Measurements from ENCODE around the gene HOXD13.

Gene HOXD13

GRCh38 chr2:176140513-176141317 is 48.2 kb downstream of the HOXD13 start:
- POLR2A ChIA-PET: interaction anchor here (0.9 to 1.5 kb wide), 5 partner anchors 9 to 422 kb away, joined by 3 to 6 read pairs (median 4); partner anchors contain the start of gene MTX2
- peak overlapping the region; percentile 60; the same call in 1 of the 2 replicates for H3K27ac ChIP-seq (ENCODE audit: extremely low read depth, low read depth, low read length)
- H3K4me3 ChIP-seq (ENCODE audit: low read depth, low read length): peak overlapping the region; percentile 55
- peaks cover 8% of the 10 kb centered on the region; the same call in 1 of the 2 replicates for H3K4me1 ChIP-seq (ENCODE audit: control insufficient read depth, insufficient read depth, low read length)
- CTCF ChIA-PET: interaction anchor here (0.5 to 7.5 kb wide), 71 partner anchors 9 to 1760 kb away, joined by 3 to 104 read pairs (median 4); partner anchors contain the start of genes HOXD4 and MTX2
- H3K9me3 ChIP-seq (ENCODE audit: control insufficient read depth, insufficient read depth, low read depth, low read length): no peaks in the 10 kb centered on the region
- no peaks in the 10 kb centered on the region for H3K36me3 ChIP-seq (ENCODE audit: control insufficient read depth in 2 of 2, insufficient read depth in 1 of 2, low read length in 2 of 2)
- TF ChIP-seq KLF9 (tag by site-specific recombination; IDR thresholded peaks at IDR 0.05; ENCODE audit: low read depth): peak; percentile 37; the same call in 1 of the 2 replicates
- peak; percentile 42; the same call in 1 of the 2 replicates for TF ChIP-seq ZNF394 (tag by site-specific recombination; IDR thresholded peaks at IDR 0.05; ENCODE audit: borderline replicate concordance)
- no peak for TF ChIP-seq ZNF19 (tag by site-specific recombination; IDR thresholded peaks at IDR 0.05; ENCODE audit: low read depth)
- TF ChIP-seq HOXC10 (CRISPR knock-in tag; IDR thresholded peaks at IDR 0.05): no peak
- TF ChIP-seq ZFP37 (tag by site-specific recombination; IDR thresholded peaks at IDR 0.05): no peak
- no peak for TF ChIP-seq ZNF791 (tag by site-specific recombination; IDR thresholded peaks at IDR 0.05)
- TF ChIP-seq ZBTB8A (tag by site-specific recombination; IDR thresholded peaks at IDR 0.05): 0 out of 2 replicates have a peak, but pooled peaks have one; percentile 14
- no peak for TF ChIP-seq ATF2 (tag by site-specific recombination; IDR thresholded peaks at IDR 0.05; ENCODE audit: low read depth)
- TF ChIP-seq OVOL3 (tag by site-specific recombination; IDR thresholded peaks at IDR 0.05): no peak
- TF ChIP-seq SP7 (tag by site-specific recombination; IDR thresholded peaks at IDR 0.05): peak; percentile 53
- TF ChIP-seq ZBTB10 (tag by site-specific recombination; IDR thresholded peaks at IDR 0.05): peak; percentile 57; the same call in 1 of the 2 replicates
- TF ChIP-seq ZNF112 (tag by site-specific recombination; IDR thresholded peaks at IDR 0.05): no peak
- no peak for TF ChIP-seq ZNF146 (tag by site-specific recombination; IDR thresholded peaks at IDR 0.05)
- no peak for TF ChIP-seq ZNF837 (tag by site-specific recombination; IDR thresholded peaks at IDR 0.05)
- TF ChIP-seq ZNF366 (tag by site-specific recombination; conservative IDR thresholded peaks at IDR 0.05): peak; percentile 63
- peak; percentile 40 for TF ChIP-seq GLIS2 (tag by site-specific recombination; IDR thresholded peaks at IDR 0.05)
- no peak for TF ChIP-seq ZNF639 (tag by site-specific recombination; IDR thresholded peaks at IDR 0.05)
- no peak for TF ChIP-seq ZNF501 (tag by site-specific recombination; IDR thresholded peaks at IDR 0.05)
- TF ChIP-seq ZNF391 (tag by site-specific recombination; IDR thresholded peaks at IDR 0.05; ENCODE audit: borderline replicate concordance, low read depth): no peak
- no peak for TF ChIP-seq ZNF140 (tag by site-specific recombination; IDR thresholded peaks at IDR 0.05)
- no peak for TF ChIP-seq HOXA7 (CRISPR knock-in tag; IDR thresholded peaks at IDR 0.05; ENCODE audit: borderline replicate concordance)
- TF ChIP-seq ZNF341 (tag by site-specific recombination; IDR thresholded peaks at IDR 0.05; ENCODE audit: low read depth): 0 out of 2 replicates have a peak, but pooled peaks have one; percentile 18
- TF ChIP-seq ZNF174 (tag by site-specific recombination; IDR thresholded peaks at IDR 0.05): no peak
- TF ChIP-seq SETDB1 (IDR thresholded peaks at IDR 0.05; ENCODE audit: insufficient read length, low read length): peak; percentile 10
- peak; percentile 49; the same call in 1 of the 2 replicates for TF ChIP-seq WT1 (tag by site-specific recombination; IDR thresholded peaks at IDR 0.05)
- TF ChIP-seq TRIM28 (IDR thresholded peaks at IDR 0.05; ENCODE audit: borderline replicate concordance, low read length): no peak
- no peak for TF ChIP-seq ZNF560 (tag by site-specific recombination; IDR thresholded peaks at IDR 0.05; ENCODE audit: borderline replicate concordance)
- no peak for TF ChIP-seq KLF10 (tag by site-specific recombination; IDR thresholded peaks at IDR 0.05)
- TF ChIP-seq ZNF398 (tag by site-specific recombination; IDR thresholded peaks at IDR 0.05): peak; percentile 49
